Left cardiac atrium (tissue), 4 donors: ENCODE results near the gene IMMP2L. TPM values are rescaled to one million over a fixed set of nuclear protein-coding genes. Genes with fewer than 3 reads are reported as not detected.

ENCODE experiments used
- ATAC-seq, 2 donors: fragments of 200-7000 bp; cut with Tn5 transposase; one replicate each; pipeline ENCODE4 v1.9.1; 2020; ENCODE audit warnings: mild to moderate bottlenecking in 2 of 2, moderate library complexity in 2 of 2
- DNase-seq: peaks from one replicate; pipeline ENCODE4 v3.0.0-alpha.2; 2020
- intact Hi-C, 2 donors: fragments of 100-400 bp; cut with DNase I; formaldehyde crosslinking; loops; one replicate each; pipeline versions ENCODE4 v1.14.1 to v1.15.1; 2022 to 2023
- total RNA-seq, 2 donors: library from RNA; stranded (reverse); fragmentation: NEBNext Ultra II Directional; extraction: Animal tissue kit (Norgen Biotek cat#: 25700); gene quantifications; one replicate each; pipeline ENCODE4 v1.2.1, GENCODE V29; 2021
- donor health status: DM: no; HTN: yes; CAD: no.
- donor health status: DM: no; HTN: yes; CAD: no; lungs with severe emphysema.
- donor health status: DM: yes; HTN: yes; CAD: no.
- donor health status: Dilated cardiomyopathy.

IMMP2L gene
- total RNA-seq, 2 donors from 2014 or later: 9.9 to 11.6 TPM

DNA sequence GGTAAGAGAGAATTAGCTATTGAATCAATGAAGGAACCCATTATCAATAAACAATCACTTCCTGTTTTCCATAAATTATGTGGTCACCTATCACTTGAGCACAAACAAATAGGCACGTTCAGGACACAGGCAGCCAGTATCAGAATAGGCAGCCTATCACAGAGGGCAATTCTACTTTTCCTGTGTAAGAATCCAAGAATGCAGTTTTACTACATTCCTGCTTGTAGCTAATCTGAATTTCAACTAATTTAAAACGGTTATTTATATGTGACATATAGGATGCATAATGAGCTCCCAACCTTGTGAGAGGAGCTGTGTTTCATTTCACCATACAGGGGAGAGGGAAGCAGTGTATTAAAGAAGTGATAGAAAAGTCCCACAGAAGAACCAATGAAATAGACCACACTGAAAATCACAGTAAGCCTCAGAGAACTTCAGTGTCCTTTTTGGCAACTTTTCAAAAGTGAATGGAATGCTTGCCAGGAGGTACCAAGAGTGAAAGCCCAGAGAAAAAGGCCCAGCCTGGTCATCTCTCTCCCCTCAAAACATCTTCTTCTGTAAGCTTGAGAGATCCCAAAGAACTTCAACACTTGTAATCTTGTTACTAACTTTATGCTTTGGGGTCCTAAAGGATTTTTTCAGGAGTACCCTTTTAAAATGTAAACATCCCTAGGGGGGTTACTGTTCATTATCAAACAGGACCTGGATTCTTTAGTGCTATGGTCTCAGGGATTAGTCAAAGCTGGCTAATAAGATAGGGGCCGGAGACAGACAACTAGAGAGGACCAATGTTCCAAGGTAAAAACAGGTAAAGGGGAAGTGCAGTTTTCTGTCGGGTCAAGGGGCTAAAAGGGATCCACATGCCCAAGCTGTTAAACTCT, 1.3 kb downstream of the IMMP2L start:
- no peak for ATAC-seq
- DNase-seq: no peak
- intact Hi-C loops: no loop called here

GRCh38 chr7:111558991-111559390, 3.3 kb downstream of the IMMP2L start:
- intact Hi-C loops: no loop called here
- no peak for ATAC-seq
- DNase-seq: no peak

DNA sequence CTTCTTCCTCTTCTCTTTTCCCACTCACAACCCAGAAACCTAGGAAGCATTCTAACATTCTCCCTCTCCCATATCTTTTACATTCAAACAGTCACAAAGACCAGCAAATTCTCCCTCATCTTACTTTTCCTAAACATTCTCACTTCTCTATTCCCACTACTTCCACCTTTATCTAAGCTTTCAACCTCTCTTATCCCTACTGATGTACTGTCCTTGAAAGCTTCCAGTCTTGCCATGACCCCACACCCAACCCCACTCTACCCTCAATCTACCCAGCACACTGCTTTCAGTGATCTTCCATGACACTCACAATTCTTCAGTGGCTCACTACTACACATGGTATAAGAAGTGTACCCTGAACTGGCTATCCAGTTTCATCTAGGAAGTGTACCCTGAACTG, 5.3 kb downstream of the IMMP2L start:
- no peak for DNase-seq
- no peak for ATAC-seq
- intact Hi-C loops: no loop called here

GRCh38 chr7:111554086-111554485, 8.2 kb downstream of the IMMP2L start:
- intact Hi-C loops: no loop called here
- ATAC-seq (no peak), DNase-seq (no peak)

DNA sequence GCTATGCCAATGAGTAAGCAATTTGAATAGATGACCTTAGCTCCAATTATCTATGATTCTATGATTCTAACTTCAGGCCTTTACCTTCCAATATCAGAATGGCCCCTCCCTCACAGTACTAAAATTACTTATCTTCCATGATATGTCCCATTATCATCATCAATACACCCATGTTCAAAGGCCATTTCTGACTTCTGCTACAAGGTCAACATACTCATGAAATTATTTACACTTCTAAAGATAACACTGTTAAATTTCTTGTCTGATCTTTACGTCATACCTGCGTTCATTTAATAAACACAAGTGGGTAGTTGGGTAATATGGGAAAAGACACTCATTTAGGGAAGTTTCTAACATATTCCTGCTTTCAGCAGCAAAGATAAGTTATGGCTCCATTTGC, 21.2 kb downstream of the IMMP2L start:
- no peak for DNase-seq
- no peak for ATAC-seq
- intact Hi-C loops: no loop called here

DNA sequence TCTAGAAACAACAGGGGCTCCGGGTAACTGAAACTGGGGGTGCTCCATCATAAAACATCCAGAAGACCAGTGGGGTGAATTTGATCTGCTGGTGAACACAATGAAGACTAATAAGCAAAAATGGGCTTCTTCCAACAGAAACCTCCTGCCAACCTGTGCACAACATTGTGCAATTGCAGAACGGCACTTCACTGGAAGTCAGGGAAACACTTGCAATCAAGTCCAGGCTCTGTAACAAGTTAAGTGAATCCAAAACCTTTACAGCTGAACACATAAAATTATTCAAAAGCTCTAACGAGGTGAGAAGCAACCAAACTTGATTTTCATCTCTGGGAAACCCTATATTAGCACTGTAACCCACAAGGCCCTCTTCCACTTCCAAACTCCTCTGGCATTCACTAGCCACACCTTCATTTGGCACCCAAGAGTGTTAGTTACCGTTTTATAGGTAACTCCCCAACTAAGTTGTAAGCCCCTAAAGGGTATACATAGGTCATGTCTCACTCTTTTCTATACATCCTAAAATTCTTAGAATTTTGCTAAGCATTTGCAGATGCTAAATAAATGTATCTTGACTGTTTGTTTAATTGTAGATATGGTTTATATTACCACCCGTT, 22.0 kb downstream of the IMMP2L start:
- ATAC-seq: no peak

DNA sequence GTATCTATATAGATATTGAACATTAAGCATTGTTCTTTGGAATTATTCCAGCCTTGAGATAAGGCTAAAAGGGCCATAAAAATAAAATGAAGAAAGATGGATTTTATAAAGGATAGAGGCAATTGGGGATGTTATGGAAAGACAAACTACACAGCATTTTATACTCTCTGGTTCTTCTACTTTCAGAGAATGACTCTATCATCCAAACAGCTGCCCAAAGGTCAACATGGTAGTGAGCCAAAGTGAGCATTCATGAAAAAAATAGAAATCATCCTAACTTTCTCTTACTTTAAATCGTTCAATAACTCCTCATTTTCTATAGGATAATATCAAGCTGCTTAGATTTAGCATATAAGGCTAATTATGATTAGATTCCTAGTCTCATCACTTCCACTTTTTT, 25.2 kb downstream of the IMMP2L start:
- intact Hi-C loops: no loop called here
- ATAC-seq: no peak
- no peak for DNase-seq

More for the DNA sequence above, 22.0 kb downstream of the IMMP2L start:
- DNase-seq: no peak
- intact Hi-C loops: no loop called here

DNA sequence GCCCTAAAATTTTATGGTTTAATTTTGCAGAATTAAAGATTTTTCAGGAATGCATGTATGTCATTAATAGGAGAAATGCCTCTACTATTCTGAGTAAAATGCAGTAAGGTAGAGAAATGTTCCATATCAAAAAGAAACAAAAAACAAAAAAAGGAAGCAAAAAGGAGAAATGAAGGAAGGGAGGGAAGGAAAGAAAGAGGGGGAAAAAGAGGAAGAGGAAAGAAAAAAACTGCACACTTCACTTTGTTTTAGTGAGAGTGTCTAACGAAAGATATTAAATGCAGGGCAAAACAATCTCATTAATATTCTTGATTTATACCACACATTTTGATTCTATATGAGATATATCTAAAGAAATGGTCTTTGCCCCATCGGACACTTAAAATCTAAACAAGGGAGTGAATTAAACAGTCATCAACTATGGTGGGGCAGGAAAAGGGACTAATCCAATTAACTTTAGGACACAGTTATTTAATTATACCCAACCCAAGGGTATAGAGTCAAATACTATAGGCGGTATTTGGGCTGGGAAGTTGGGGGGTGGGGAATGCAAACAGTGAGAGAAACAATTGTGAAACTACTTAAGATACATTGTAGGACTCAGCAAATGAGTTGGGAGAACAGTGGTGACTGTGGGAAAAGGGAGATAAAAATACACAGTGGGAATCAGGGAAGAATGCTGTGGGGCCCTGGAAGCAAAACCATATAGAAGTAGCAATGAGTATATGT, 27.0 kb downstream of the IMMP2L start:
- no peak for DNase-seq
- no peak for ATAC-seq
- intact Hi-C loops: no loop called here

DNA sequence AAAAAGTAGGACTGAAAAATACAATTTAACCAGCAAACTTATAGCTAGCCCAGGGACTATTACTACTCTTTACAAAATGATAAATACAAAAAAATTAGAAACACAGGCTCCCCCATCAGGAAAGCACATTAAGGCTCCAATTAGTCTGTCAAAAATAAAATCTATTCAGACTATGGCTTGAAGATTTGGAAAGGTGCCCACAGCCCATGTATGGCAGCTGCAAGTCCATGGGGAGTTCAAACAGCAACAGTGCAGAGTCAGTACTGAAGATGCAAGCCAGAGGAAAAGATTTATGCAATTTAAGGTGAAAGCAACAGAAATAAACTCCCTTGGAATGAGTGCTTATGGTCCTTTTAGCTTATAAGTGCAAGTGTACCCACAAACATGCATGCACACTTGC, 29.7 kb downstream of the IMMP2L start:
- no peak for DNase-seq
- peak in 1 of 2 donors; percentile 60 for ATAC-seq
- intact Hi-C loops: no loop called here

GRCh38 chr7:111531993-111532392, 30.3 kb downstream of the IMMP2L start:
- ATAC-seq (peak in 1 of 2 donors; percentile 73), DNase-seq (no peak)
- intact Hi-C loops: no loop called here

GRCh38 chr7:111530356-111530668, 32.0 kb downstream of the IMMP2L start:
- intact Hi-C loops: no loop called here
- ATAC-seq: no peak
- DNase-seq: no peak

- ATAC-seq (no peak), DNase-seq (no peak)
- intact Hi-C loops: no loop called here
Observed at GRCh38 chr7:111529507-111530355, 32.6 kb downstream of the IMMP2L start.

- intact Hi-C loops: no loop called here
- DNase-seq: no peak
- ATAC-seq: no peak
Observed at GRCh38 chr7:111528331-111528730, 34.0 kb downstream of the IMMP2L start.

DNA sequence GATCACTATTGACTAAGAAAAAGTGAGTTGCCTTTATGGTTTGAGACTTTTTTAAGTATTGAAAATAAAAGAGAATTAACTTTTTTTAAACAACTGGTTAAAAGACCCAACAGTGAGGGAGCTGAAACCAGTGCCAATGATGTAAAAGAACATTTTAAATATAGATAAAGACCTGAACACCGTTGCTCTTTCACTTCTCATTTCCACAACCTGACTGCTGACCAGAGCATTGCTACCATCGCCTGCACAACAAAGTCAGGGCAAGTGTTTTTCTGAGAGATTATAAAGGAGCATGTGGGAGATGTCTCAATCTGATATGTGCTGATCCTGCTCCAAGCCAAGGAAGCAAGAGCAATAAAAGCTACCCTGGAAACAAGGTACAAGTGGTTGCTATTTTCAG, 34.7 kb downstream of the IMMP2L start:
- DNase-seq (no peak), ATAC-seq (no peak)
- intact Hi-C loops: no loop called here

DNA sequence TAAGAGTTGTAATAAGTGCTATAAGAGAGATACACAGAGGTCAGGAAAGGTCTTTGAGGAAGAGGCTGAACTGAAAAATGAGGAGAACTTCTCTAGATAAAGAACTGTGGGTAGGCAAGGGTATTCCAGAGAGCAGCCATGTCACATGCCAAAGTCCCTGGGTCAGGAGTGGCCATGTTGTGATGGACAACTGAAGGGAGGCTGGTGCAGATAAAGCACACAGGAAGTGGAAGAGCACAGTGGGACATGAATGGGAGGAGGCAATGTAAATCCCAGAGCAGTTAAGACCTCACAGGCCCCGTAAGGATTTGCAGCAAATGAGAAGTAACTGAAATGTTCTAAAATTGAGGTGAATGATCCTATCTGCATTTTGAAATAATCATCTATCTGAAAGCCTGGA, 37.2 kb downstream of the IMMP2L start:
- ATAC-seq: no peak
- intact Hi-C loops: no loop called here

GRCh38 chr7:111521660-111522059, 40.6 kb downstream of the IMMP2L start:
- ATAC-seq (no peak), DNase-seq (no peak)
- intact Hi-C loops: no loop called here

More for the DNA sequence above, 37.2 kb downstream of the IMMP2L start:
- DNase-seq: no peak

- no peak for DNase-seq
- ATAC-seq: no peak
- intact Hi-C loops: no loop called here
Observed at GRCh38 chr7:111518264-111518663, 44.0 kb downstream of the IMMP2L start.

DNA sequence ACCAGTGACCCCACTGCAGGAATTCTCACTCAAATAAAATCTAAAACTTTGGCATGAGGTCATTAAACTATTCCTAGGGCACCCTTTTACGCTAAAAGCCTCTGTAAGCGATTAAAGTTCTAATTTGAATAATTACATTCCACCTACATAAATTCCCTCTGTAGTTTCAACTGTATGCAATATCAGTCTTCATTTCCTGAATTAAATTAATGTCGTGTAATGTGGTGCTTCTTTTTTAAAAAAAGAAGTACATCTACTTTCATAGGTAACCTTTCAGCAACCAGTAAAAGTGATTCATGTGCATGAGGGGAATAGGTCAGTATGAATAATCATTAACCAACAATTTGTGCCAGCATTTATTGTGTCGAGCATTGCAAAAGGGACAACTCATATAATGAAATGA, 44.7 kb downstream of the IMMP2L start:
- intact Hi-C loops: no loop called here
- ATAC-seq: no peak
- DNase-seq: no peak

DNA sequence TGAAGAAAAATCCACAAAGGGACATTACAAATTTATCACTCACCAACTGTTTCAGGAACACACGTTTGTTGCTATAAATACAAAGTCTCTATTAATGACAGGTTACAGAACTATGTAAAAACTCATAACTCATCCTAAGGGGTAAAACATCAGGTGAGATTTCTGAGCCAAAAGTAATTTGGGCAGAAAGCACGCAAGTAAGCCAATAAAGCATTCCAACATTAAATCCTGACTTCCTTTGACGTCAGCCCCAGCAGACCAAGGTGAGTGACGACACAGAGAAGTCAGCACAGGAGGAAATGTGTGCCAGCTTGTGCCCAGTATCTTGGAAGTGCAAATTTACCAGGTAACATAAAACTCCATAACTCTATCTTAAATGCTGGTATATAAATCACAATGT, 45.7 kb downstream of the IMMP2L start:
- DNase-seq: no peak
- ATAC-seq: no peak
- intact Hi-C loops: no loop called here

- intact Hi-C loops: no loop called here
- DNase-seq (no peak), ATAC-seq (no peak)
Observed at GRCh38 chr7:111513566-111513965, 48.7 kb downstream of the IMMP2L start.
